ENCODE results near the gene ESYT3. TPM values are rescaled to one million over a fixed set of nuclear protein-coding genes. Genes with fewer than 3 reads are reported as not detected.

Gene ESYT3
- total RNA-seq, 2 experiments from 2014 or later, result not detected

DNA sequence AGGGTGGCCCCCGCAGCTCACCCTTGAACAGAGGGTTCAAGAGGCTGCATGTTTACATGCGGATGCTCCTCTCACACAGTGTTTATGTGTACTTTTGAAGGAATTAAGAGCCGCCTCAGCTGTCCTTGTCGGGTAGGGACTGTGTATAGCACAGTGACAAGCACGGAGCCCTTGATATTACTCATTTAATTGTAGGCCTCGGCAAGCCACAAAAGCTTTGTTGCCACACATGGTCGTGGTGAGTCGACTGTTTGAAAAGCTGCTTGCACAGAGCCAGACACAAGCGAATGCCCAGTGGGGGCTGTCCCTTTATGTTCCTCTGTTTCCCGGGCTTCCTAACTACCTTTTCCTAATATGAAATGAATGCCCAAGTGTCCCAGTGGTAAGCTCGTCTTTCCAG is 4.5 kb downstream of the ESYT3 start:
- Histone ChIP-seq H3K79me2 (ENCODE audit: insufficient read depth, low read depth, low read length) (no peaks in the 10 kb centered on the region), H3K9me3 (ENCODE audit: low read length) (no peaks in the 10 kb centered on the region), H3K27ac (ENCODE audit: low read depth, low read length, poor library complexity, severe bottlenecking) (no peak overlapping the region), H3K36me3 (ENCODE audit: insufficient read depth, low read length) (no peaks in the 10 kb centered on the region), H4K20me1 (ENCODE audit: insufficient read depth, low read length) (no peaks in the 10 kb centered on the region), H3K9me2 (ENCODE audit: insufficient read depth, low read length) (no peaks in the 10 kb centered on the region), H2AFZ (ENCODE audit: low read length) (no peak overlapping the region), H3K4me3 (ENCODE audit: low read depth, low read length, poor library complexity, severe bottlenecking) (no peak overlapping the region), H3K4me2 (ENCODE audit: low read length) (no peak overlapping the region), H3K4me1 (ENCODE audit: insufficient read depth, low read length, poor library complexity, severe bottlenecking) (no peaks in the 10 kb centered on the region)
- intact Hi-C loops (cut with micrococcal nuclease; ENCODE audit: unreplicated experiment), result no loop called here
- BruUV-seq (replicated peaks), result no TSS peak
- no peak for DNase-seq (ENCODE audit: low spot score)
- ChIA-PET POLR2A (interaction anchor here (1.5 kb wide), 1 partner anchor 24 kb away, joined by 4 read pairs; no protein-coding TSS in a partner anchor), CTCF (ENCODE audit: unreplicated experiment) (no interaction called here)
- TF ChIP-seq, protein P1, sequence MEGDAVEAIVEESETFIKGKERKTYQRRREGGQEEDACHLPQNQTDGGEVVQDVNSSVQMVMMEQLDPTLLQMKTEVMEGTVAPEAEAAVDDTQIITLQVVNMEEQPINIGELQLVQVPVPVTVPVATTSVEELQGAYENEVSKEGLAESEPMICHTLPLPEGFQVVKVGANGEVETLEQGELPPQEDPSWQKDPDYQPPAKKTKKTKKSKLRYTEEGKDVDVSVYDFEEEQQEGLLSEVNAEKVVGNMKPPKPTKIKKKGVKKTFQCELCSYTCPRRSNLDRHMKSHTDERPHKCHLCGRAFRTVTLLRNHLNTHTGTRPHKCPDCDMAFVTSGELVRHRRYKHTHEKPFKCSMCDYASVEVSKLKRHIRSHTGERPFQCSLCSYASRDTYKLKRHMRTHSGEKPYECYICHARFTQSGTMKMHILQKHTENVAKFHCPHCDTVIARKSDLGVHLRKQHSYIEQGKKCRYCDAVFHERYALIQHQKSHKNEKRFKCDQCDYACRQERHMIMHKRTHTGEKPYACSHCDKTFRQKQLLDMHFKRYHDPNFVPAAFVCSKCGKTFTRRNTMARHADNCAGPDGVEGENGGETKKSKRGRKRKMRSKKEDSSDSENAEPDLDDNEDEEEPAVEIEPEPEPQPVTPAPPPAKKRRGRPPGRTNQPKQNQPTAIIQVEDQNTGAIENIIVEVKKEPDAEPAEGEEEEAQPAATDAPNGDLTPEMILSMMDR (conservative IDR thresholded peaks at IDR 0.05; ENCODE audit: low read length), result no peak
- no peak for TF ChIP-seq EZH2phosphoT487 (IDR thresholded peaks at IDR 0.05; ENCODE audit: borderline replicate concordance, low read depth, low read length)

DNA sequence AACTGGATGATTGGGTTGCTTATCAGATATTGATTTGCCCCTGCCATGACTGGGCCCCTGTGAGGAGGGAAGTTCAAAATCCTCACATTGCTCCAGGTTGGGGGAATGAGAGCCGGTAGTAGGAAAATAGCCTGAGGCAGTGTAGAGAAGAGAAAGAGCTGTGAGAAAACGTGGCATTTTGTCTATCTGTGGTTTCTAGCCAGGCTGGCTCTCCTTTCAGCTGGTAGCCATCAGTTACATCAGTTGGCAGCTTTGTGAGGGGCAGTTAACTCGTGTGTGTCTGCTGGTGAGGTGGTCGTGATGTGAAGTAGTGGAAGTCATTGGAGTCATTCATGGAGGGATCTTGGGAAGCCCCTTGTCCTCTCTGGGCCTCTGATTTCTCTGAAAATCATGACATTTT is 5.2 kb downstream of the ESYT3 start:
- no peaks in the 10 kb centered on the region for H3K79me2 ChIP-seq (ENCODE audit: insufficient read depth, low read depth, low read length)
- ChIA-PET CTCF (ENCODE audit: unreplicated experiment) (no interaction called here), POLR2A (interaction anchor here (0.5 to 1.5 kb wide), 2 partner anchors 17 to 25 kb away, joined by 3 to 4 read pairs; no protein-coding TSS in a partner anchor)
- BruUV-seq (replicated peaks), result no TSS peak
- H3K4me3 ChIP-seq (ENCODE audit: low read depth, low read length, poor library complexity, severe bottlenecking), result no peak overlapping the region
- no peak for DNase-seq (ENCODE audit: low spot score)
- no peaks in the 10 kb centered on the region for H3K4me1 ChIP-seq (ENCODE audit: insufficient read depth, low read length, poor library complexity, severe bottlenecking)
- intact Hi-C loops (cut with micrococcal nuclease; ENCODE audit: unreplicated experiment), result no loop called here
- H3K4me2 ChIP-seq (ENCODE audit: low read length), result no peak overlapping the region
- H3K9me2 ChIP-seq (ENCODE audit: insufficient read depth, low read length), result no peaks in the 10 kb centered on the region
- no peak overlapping the region for H3K27ac ChIP-seq (ENCODE audit: low read depth, low read length, poor library complexity, severe bottlenecking)
- no peaks in the 10 kb centered on the region for H3K9me3 ChIP-seq (ENCODE audit: low read length)
- TF ChIP-seq EZH2phosphoT487 (IDR thresholded peaks at IDR 0.05; ENCODE audit: borderline replicate concordance, low read depth, low read length), result no peak
- TF ChIP-seq, protein P1 (conservative IDR thresholded peaks at IDR 0.05; ENCODE audit: low read length), result no peak
- H3K36me3 ChIP-seq (ENCODE audit: insufficient read depth, low read length), result no peaks in the 10 kb centered on the region
- H2AFZ ChIP-seq (ENCODE audit: low read length), result no peak overlapping the region
- no peaks in the 10 kb centered on the region for H4K20me1 ChIP-seq (ENCODE audit: insufficient read depth, low read length)

DNA sequence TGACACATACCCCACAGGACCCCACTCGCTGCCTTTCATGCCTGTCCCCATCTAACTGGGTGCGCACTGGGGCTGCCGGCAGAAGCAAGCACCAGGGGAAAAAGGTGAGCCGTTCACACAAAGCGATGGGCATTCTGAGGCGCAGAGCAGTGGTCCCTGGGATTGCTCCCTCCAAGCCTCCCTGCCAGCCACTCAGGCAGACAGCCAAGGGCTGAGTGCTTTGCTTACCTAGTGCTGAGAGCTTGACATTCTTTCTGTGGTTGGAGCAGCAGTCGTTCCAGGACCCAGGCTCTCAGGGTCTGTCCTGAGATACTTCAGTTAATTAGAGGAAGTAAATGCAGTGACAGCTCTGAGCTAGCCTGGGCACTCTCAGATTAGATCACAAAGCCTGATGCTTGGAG is 5.7 kb downstream of the ESYT3 start:
- Histone ChIP-seq H3K79me2 (ENCODE audit: insufficient read depth, low read depth, low read length) (no peaks in the 10 kb centered on the region), H3K4me3 (ENCODE audit: low read depth, low read length, poor library complexity, severe bottlenecking) (no peak overlapping the region), H3K27ac (ENCODE audit: low read depth, low read length, poor library complexity, severe bottlenecking) (no peak overlapping the region), H3K36me3 (ENCODE audit: insufficient read depth, low read length) (no peaks in the 10 kb centered on the region), H3K4me2 (ENCODE audit: low read length) (no peak overlapping the region), H3K9me2 (ENCODE audit: insufficient read depth, low read length) (no peaks in the 10 kb centered on the region), H3K9me3 (ENCODE audit: low read length) (no peaks in the 10 kb centered on the region), H2AFZ (ENCODE audit: low read length) (no peak overlapping the region), H3K4me1 (ENCODE audit: insufficient read depth, low read length, poor library complexity, severe bottlenecking) (no peaks in the 10 kb centered on the region), H4K20me1 (ENCODE audit: insufficient read depth, low read length) (no peaks in the 10 kb centered on the region)
- ChIA-PET POLR2A (interaction anchor here (0.5 kb wide), 1 partner anchor 18 kb away, joined by 3 read pairs; no protein-coding TSS in a partner anchor), CTCF (ENCODE audit: unreplicated experiment) (no interaction called here)
- BruUV-seq (replicated peaks), result no TSS peak
- TF ChIP-seq EZH2phosphoT487 (IDR thresholded peaks at IDR 0.05; ENCODE audit: borderline replicate concordance, low read depth, low read length), result no peak
- TF ChIP-seq, protein P1 (conservative IDR thresholded peaks at IDR 0.05; ENCODE audit: low read length), result no peak
- intact Hi-C loops (cut with micrococcal nuclease; ENCODE audit: unreplicated experiment), result no loop called here
- no peak for DNase-seq (ENCODE audit: low spot score)

Data from OCI-LY7 (cell line).